ENCODE results near the gene MRPS17. TPM values are rescaled to one million over a fixed set of nuclear protein-coding genes. Genes with fewer than 3 reads are reported as not detected.

The MRPS17 gene
- total RNA-seq: 11.2 and 13.9 TPM in 2 replicates

GRCh38 chr7:55951637-55952351, at the start of gene MRPS17:
MRPS17 (plus strand) TSS chr7:55951877; CDS start chr7:55953196, 1,319 bp downstream.

DNA sequence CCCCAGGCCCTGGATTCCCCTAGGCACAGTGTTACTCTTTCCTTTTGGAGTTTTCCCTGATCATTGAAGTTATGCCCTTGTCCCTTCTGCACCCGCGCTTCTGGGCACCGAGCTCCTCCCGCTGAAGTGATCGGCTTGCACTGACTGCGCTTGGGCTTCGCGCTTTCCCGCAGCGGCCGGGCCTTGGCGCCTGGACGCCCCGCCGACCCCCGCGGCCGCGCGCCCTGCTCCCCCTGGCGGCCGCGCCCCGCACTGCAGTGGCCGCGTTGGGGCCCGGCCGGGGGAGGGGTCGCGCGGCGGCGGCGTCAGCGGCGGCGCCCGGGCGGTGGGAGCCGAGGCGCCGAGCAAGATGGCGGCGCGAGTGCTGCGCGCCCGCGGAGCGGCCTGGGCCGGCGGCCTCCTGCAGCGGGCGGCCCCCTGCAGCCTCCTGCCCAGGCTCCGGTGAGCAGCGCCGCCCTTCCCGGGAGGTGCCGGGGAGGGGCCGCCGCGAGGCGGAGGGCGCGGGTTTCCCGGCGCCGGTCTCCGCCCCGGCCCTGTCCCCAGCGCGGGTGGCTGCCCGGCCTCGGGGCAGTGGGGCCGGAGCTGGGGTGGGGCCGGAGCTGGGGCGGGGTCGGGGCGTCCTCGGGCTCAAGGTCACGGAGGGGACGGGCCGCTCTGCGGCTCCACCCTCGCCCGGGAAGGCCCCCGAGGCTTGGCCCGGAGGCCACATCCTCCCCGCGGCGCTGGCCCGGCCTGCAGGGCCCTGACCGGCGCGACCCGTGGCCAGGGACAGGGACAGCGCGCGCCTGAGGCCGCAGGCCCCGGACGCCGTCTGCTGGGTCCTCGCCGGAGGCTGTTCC, 12.8 kb downstream of the MRPS17 start, which contains the start of gene NIPSNAP2:
NIPSNAP2 (plus strand) TSS at position 325 of the 839 bp plus-strand sequence; CDS start at position 350, 25 bp downstream.

Other genes with a start within 250 kb of the MRPS17 start
- gene SEPTIN14, start 89.1 kb upstream of the MRPS17 start, total RNA-seq: not detected in 2 replicates
- gene ZNF713, start 64.4 kb upstream of the MRPS17 start, total RNA-seq: 1.4 and 2.1 TPM in 2 replicates
- 43.6 and 49.0 TPM in 2 replicates for gene NIPSNAP2, start 12.7 kb downstream of the MRPS17 start, total RNA-seq
- gene PSPH, start 99.6 kb downstream of the MRPS17 start, total RNA-seq: 108 and 180 TPM in 2 replicates
- gene CCT6A, start 99.9 kb downstream of the MRPS17 start, total RNA-seq: 237 and 339 TPM in 2 replicates
- gene SUMF2, start 112.4 kb downstream of the MRPS17 start, total RNA-seq: 194 and 245 TPM in 2 replicates
- gene PHKG1, start 141.1 kb downstream of the MRPS17 start, total RNA-seq: 0.62 and 0.66 TPM in 2 replicates
- gene CHCHD2, start 154.6 kb downstream of the MRPS17 start, total RNA-seq: 535 and 580 TPM in 2 replicates
- not detected in 2 replicates for gene NUPR2, start 164.5 kb downstream of the MRPS17 start, total RNA-seq